OCI-LY3 (cell line): Measurements from ENCODE around the gene HIVEP3.

ENCODE experiments used
- EZH2phosphoT487 ChIP-seq: fragments of 200-600 bp; shearing (Covaris generic); IDR thresholded peaks from 2 replicates; pipeline ENCODE4 v1.6.1; 2018; ENCODE audit warnings: antibody characterized with exemption, mixed run types, low read depth
- TF ChIP-seq, protein P1 (sequence below): fragments of 200-600, 300-600 bp; sonication (generic); IDR thresholded peaks from 2 replicates; pipeline ENCODE4 v1.5.1; 2014; ENCODE audit warnings: antibody characterized with exemption, low read length, low read depth

DNA sequence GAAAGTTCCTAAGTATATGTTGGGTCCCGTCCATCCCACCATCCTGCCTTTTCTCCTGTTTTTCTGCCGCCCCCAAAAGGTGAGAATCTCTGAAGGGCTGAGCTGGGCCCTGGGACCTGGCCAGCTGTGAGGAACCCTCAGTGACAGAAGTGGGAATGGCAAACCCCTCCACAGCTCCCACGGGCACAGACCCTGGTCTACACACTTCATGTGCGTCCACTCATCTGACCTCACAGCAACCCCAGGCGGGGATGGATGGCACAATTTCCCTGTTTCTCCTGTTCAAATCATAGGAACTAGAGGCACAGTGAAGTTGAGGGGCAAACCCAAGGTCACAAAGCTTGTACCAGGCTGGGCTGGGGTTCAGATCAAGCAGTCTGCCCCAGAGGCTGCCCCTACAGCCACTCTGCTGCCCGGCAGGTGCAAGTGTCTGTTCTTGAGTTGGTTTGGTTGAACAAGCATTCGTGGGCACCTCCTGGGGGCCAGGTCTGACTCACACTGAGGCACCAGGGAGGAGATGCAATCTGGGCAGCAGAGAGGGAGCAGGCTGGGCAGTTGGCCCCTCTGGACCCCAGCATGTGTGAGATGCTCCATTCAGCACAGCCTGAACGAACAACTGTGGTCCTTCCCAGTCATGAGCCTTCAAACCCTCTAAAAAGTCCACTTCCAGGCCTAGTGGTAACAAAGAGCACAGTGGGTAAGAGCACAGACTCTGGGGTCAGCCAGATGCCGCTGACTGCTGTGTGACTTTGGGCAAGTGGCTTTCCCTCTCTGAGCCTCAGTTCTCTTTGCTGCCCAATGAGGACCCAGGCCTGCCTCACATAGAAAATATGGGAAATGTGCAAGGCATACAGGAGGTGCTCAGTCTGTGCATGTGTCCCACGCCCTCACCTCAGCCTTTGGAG, 438.3 kb downstream of the HIVEP3 start:
- TF ChIP-seq, protein P1, sequence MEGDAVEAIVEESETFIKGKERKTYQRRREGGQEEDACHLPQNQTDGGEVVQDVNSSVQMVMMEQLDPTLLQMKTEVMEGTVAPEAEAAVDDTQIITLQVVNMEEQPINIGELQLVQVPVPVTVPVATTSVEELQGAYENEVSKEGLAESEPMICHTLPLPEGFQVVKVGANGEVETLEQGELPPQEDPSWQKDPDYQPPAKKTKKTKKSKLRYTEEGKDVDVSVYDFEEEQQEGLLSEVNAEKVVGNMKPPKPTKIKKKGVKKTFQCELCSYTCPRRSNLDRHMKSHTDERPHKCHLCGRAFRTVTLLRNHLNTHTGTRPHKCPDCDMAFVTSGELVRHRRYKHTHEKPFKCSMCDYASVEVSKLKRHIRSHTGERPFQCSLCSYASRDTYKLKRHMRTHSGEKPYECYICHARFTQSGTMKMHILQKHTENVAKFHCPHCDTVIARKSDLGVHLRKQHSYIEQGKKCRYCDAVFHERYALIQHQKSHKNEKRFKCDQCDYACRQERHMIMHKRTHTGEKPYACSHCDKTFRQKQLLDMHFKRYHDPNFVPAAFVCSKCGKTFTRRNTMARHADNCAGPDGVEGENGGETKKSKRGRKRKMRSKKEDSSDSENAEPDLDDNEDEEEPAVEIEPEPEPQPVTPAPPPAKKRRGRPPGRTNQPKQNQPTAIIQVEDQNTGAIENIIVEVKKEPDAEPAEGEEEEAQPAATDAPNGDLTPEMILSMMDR, result no peak
- no peak for TF ChIP-seq EZH2phosphoT487
